Esophagus muscularis mucosa (tissue), 4 donors: ENCODE results near the gene MEIS3.

Source experiments
- EP300 ChIP-seq: sonication (generic); formaldehyde crosslinking; IDR thresholded peaks from one replicate; pipeline ENCODE4 v1.6.1; 2017; ENCODE audit warnings: antibody characterized with exemption
- POLR2A ChIP-seq: fragments of 450-650 bp; IDR thresholded peaks from one replicate; pipeline ENCODE4 v1.6.1; 2017; ENCODE audit warnings: antibody characterized with exemption, moderate library complexity, mild to moderate bottlenecking, low read depth
- POLR2AphosphoS5 ChIP-seq, 2 donors: sonication (generic); formaldehyde crosslinking; IDR thresholded peaks; one replicate each; pipeline ENCODE4 v1.6.1; 2017; ENCODE audit warnings: antibody characterized with exemption in 2 of 2
- TF ChIP-seq, protein P1 (sequence below), 3 experiments: fragments of 200-600 bp in 2 of 3; fragments of 450-650 bp in 1 of 3; sonication (generic) in 2 of 3; IDR thresholded peaks; one replicate each; pipeline ENCODE4 v1.5.1; 2017 to 2019; ENCODE audit warnings: antibody characterized with exemption in 3 of 3, mild to moderate bottlenecking in 2 of 3, moderate library complexity in 1 of 3

GRCh38 chr19:47373246-47374240 lies 45.8 kb downstream of the MEIS3 start:
- TF ChIP-seq, protein P1, sequence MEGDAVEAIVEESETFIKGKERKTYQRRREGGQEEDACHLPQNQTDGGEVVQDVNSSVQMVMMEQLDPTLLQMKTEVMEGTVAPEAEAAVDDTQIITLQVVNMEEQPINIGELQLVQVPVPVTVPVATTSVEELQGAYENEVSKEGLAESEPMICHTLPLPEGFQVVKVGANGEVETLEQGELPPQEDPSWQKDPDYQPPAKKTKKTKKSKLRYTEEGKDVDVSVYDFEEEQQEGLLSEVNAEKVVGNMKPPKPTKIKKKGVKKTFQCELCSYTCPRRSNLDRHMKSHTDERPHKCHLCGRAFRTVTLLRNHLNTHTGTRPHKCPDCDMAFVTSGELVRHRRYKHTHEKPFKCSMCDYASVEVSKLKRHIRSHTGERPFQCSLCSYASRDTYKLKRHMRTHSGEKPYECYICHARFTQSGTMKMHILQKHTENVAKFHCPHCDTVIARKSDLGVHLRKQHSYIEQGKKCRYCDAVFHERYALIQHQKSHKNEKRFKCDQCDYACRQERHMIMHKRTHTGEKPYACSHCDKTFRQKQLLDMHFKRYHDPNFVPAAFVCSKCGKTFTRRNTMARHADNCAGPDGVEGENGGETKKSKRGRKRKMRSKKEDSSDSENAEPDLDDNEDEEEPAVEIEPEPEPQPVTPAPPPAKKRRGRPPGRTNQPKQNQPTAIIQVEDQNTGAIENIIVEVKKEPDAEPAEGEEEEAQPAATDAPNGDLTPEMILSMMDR (IDR thresholded peaks at IDR 0.05) = no peak
- TF ChIP-seq POLR2AphosphoS5 (IDR thresholded peaks at IDR 0.05) = no peak
- no peak for TF ChIP-seq POLR2A
- no peak for TF ChIP-seq EP300
